ENCODE measurements around the gene SIRPA. TPM values are rescaled to one million over a fixed set of nuclear protein-coding genes. Genes with fewer than 3 reads are reported as not detected.

Gene SIRPA
- total RNA-seq, 1 donor = 12.2 TPM

DNA sequence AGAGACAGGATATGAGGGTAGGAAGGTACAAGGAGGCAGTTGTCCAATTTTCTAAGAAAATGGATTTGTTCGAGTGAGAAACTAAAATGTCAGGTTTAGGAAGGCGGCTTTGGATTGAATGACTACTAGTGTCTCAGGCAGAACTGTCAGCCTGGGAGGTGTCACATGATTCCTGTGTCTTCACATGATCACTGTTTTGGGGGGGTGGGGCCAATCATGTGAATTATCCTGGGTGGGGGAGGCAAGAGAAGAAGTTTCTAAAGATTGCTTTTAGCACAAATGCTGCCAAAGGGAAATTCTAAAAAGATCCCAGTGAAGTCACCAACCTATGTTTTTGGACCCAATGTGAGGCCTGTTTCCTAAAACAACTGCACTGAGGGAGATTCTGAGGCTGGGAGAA, 2.3 kb downstream of the SIRPA start:
- H3K4me3 ChIP-seq (ENCODE audit: low read depth, low read length) = peak overlapping the region; percentile 17
- no peak for TF ChIP-seq CTCF (IDR thresholded peaks at IDR 0.05; ENCODE audit: insufficient read depth, low read length)
- peak; percentile 38 for DNase-seq (ENCODE audit: low read depth)

DNA sequence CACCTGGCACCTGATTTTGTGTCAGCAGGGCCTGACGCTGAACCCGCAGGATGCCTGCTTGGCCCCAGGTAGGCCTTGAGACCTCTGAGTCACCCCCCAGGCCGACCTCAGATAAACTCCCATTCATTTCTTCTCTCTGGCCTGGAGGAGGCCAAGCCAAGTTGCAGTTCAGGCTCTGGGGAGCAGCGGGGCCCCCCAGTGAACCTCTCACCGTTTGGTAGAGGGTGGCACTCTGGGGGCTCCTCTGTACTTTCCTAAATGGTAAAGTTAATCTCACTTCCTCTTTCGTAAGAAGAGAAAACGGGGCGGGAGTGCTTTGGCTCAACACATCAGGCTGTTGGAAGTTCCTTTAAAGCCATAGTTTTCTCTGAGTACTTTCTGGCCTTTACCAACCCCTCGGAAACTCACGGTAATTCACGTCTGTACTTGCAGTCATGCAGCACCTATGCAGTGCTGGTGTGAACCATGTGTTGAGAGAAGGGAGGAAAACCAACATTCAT, 2.8 kb downstream of the SIRPA start:
- no peak for TF ChIP-seq CTCF (IDR thresholded peaks at IDR 0.05; ENCODE audit: insufficient read depth, low read length)
- peak; percentile 60 for DNase-seq (ENCODE audit: low read depth)
- H3K4me3 ChIP-seq (ENCODE audit: low read depth, low read length) = peak overlapping the region; percentile 17

DNA sequence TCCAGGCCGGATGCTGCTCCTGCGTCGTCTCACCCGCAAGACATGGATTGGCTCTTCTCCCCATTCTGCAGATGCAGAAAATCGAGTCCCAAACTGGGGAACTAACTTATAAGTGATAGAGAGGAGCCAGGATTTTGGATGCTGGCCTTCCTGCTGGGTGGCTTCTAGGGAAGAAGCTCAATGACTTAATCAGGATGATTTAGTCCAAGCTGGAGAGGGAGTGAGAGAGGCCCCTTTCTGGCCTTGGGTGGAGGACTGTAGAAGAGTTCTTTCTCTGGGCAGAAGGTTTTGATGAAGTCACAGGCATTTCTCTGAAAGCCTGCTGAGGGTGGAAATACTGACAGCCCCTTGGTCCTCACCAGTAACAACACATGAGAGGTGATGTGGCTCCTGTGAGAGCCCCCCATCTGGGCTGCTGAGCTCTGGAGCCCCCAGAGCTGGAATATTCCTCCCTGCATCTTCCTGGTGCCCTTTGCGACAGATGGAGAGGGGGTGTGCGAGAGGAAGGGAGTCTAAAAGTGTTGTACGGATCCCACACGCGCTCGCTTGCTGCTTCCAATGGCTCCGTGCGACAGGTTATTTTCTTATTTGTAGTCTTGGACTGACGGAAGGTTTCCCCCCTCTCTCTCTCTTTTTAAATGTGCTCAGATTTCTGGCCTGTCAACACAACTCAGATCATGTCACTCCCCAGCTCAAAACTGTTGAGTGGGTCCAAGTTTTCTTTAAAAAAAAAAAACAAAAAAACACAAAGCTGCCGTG, 3.5 kb downstream of the SIRPA start:
- DNase-seq (ENCODE audit: low read depth) = peak; percentile 28
- no peak overlapping the region for H3K4me3 ChIP-seq (ENCODE audit: low read depth, low read length)
- TF ChIP-seq CTCF (IDR thresholded peaks at IDR 0.05; ENCODE audit: insufficient read depth, low read length) = no peak

DNA sequence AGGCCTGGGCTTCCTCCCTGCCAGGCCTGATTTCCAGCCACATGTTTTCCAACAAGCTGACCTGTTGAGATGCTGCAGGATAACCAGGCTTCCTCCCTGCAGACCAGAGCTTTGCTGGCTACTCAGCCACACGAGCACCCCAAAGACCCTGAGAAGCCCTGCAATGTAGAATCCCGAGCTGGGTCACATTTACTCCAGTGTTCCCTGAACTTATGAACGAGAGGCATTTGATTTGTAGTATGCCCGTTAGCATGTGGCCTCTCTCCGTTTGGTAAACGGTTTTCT, 4.0 kb downstream of the SIRPA start:
- TF ChIP-seq CTCF (IDR thresholded peaks at IDR 0.05; ENCODE audit: insufficient read depth, low read length) = no peak
- H3K4me3 ChIP-seq (ENCODE audit: low read depth, low read length) = no peak overlapping the region
- DNase-seq (ENCODE audit: low read depth) = no peak

- DNase-seq (ENCODE audit: low read depth) = peak; percentile 87
- H3K4me3 ChIP-seq (ENCODE audit: low read depth, low read length) = no peak overlapping the region
- peak; percentile 77 for TF ChIP-seq CTCF (IDR thresholded peaks at IDR 0.05; ENCODE audit: insufficient read depth, low read length)
These were observed 5.2 kb downstream of the SIRPA start for GRCh38 chr20:1900321-1900801.

GRCh38 chr20:1901704-1902103, 6.5 kb downstream of the SIRPA start:
- DNase-seq (ENCODE audit: low read depth) = no peak
- TF ChIP-seq CTCF (IDR thresholded peaks at IDR 0.05; ENCODE audit: insufficient read depth, low read length) = no peak
- no peak overlapping the region for H3K4me3 ChIP-seq (ENCODE audit: low read depth, low read length)

GRCh38 chr20:1902188-1902587, 7.0 kb downstream of the SIRPA start:
- no peak overlapping the region for H3K4me3 ChIP-seq (ENCODE audit: low read depth, low read length)
- no peak for TF ChIP-seq CTCF (IDR thresholded peaks at IDR 0.05; ENCODE audit: insufficient read depth, low read length)
- no peak for DNase-seq (ENCODE audit: low read depth)

All from fibroblast of the aortic adventitia (primary cell).